ENCODE measurements around the gene HOXA4. TPM values are rescaled to one million over a fixed set of nuclear protein-coding genes. Genes with fewer than 3 reads are reported as not detected.

HOXA4 gene
- total and polyA plus RNA-seq, 2 donors (not counting 1 experiment from before 2014, with no cell fraction given), result 0.33 to 3.6 TPM

GRCh38 chr7:27091941-27092818 is 38.4 kb downstream of the HOXA4 start:
- DNase-seq (ENCODE audit: low read depth in 2 of 2), result no peak
- no peak for TF ChIP-seq CTCF (conservative IDR thresholded peaks at IDR 0.05 in 1 of 2, IDR thresholded peaks at IDR 0.05 in 1 of 2; ENCODE audit: low read depth in 1 of 2, low read length in 2 of 2)
- no peak for TF ChIP-seq EZH2 (IDR thresholded peaks at IDR 0.05; ENCODE audit: low read length, missing control alignments)
- no peak overlapping the region for H3K9ac ChIP-seq (ENCODE audit: insufficient read depth, low read length)
- no peak overlapping the region for H3K27ac ChIP-seq (ENCODE audit: insufficient read depth, low read length)
- H4K20me1 ChIP-seq (ENCODE audit: control insufficient read depth, extremely low read depth, insufficient read depth, low read length), result no peaks in the 10 kb centered on the region
- H3K4me3 ChIP-seq (replicated peaks in 1 of 4; ENCODE audit: control extremely low read depth in 1 of 4, insufficient read depth in 1 of 4, low read depth in 3 of 4, low read length in 4 of 4), result no peak overlapping the region
- no peak overlapping the region for H3K4me2 ChIP-seq (ENCODE audit: extremely low read depth, insufficient read depth, low read length)
- H3K9me3 ChIP-seq (ENCODE audit: control insufficient read depth, insufficient read depth, low read depth, low read length), result no peaks in the 10 kb centered on the region
- no peaks in the 10 kb centered on the region for H3K36me3 ChIP-seq (ENCODE audit: control insufficient read depth, insufficient read depth, low read length)
- H3K27me3 ChIP-seq (ENCODE audit: control insufficient read depth, insufficient read depth, low read length), result peaks cover 4% of the 10 kb centered on the region
- H3K79me2 ChIP-seq (ENCODE audit: control insufficient read depth, insufficient read depth, low read length), result peaks cover 10% of the 10 kb centered on the region
- no peak overlapping the region for H2AFZ ChIP-seq (ENCODE audit: low read length)
- H3K4me1 ChIP-seq (ENCODE audit: control insufficient read depth, extremely low read depth, insufficient read depth, low read length), result no peaks in the 10 kb centered on the region

- H3K9me3 ChIP-seq (ENCODE audit: control insufficient read depth, insufficient read depth, low read depth, low read length), result no peaks in the 10 kb centered on the region
- no peak for DNase-seq (ENCODE audit: low read depth in 2 of 2)
- H3K4me1 ChIP-seq (ENCODE audit: control insufficient read depth, extremely low read depth, insufficient read depth, low read length), result no peaks in the 10 kb centered on the region
- no peak overlapping the region for H3K4me3 ChIP-seq (replicated peaks in 1 of 4; ENCODE audit: control extremely low read depth in 1 of 4, insufficient read depth in 1 of 4, low read depth in 3 of 4, low read length in 4 of 4)
- no peak overlapping the region for H3K4me2 ChIP-seq (ENCODE audit: extremely low read depth, insufficient read depth, low read length)
- no peak overlapping the region for H2AFZ ChIP-seq (ENCODE audit: low read length)
- H3K79me2 ChIP-seq (ENCODE audit: control insufficient read depth, insufficient read depth, low read length), result no peaks in the 10 kb centered on the region
- no peak for TF ChIP-seq CTCF (conservative IDR thresholded peaks at IDR 0.05 in 1 of 2, IDR thresholded peaks at IDR 0.05 in 1 of 2; ENCODE audit: low read depth in 1 of 2, low read length in 2 of 2)
- TF ChIP-seq EZH2 (IDR thresholded peaks at IDR 0.05; ENCODE audit: low read length, missing control alignments), result no peak
- no peaks in the 10 kb centered on the region for H3K36me3 ChIP-seq (ENCODE audit: control insufficient read depth, insufficient read depth, low read length)
- no peak overlapping the region for H3K9ac ChIP-seq (ENCODE audit: insufficient read depth, low read length)
- peaks cover 4% of the 10 kb centered on the region for H3K27me3 ChIP-seq (ENCODE audit: control insufficient read depth, insufficient read depth, low read length)
- H4K20me1 ChIP-seq (ENCODE audit: control insufficient read depth, extremely low read depth, insufficient read depth, low read length), result no peaks in the 10 kb centered on the region
- no peak overlapping the region for H3K27ac ChIP-seq (ENCODE audit: insufficient read depth, low read length)
These were observed 39.5 kb downstream of the HOXA4 start for GRCh38 chr7:27091105-27091504.

DNA sequence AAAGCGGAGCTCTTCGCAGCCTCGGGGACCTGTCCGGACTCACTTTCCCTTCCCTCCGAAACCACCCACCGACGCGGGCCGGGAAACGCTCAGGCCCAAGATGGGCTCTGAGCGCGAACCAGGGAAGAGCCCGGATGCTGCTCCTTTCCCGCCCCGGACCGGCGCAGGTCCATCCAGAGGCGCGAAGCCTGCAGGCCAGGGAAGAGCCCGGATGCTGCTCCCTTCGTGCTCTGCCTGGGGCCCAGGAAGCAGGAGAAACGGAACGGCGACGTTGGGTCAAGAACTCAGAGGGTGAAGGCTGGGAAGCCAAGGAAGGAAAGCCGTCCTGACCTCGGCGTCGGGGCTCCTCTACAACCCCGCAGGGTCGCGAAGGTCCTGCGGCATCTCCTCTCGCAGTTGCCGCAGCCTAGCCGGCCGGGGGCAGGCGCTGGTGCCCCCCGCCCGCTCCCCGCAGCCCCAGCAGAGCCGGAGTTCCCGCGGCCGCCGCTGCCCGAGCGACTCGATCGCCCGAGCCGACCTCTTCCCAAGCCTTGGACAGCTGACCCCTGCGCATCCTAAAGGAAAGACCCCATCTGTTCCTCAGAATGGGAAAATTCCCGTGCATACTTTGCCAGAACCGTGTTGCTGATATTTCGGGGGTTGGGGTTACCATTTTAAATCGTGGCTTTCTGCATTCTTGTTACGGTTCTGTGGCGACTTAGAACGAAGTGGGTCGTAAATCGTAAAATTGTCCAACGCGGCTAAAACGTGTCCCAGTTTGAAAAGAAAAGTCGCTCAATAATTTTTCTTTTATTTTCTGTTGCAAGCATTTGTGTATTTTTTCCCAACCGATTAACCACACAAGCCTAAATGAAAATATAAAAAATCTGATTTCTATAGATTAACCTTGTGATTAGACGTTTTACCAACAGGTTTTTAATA is 42.3 kb downstream of the HOXA4 start:
- Histone ChIP-seq H3K4me2 (ENCODE audit: extremely low read depth, insufficient read depth, low read length) (no peak overlapping the region), H3K4me3 (replicated peaks in 1 of 4; ENCODE audit: control extremely low read depth in 1 of 4, insufficient read depth in 1 of 4, low read depth in 3 of 4, low read length in 4 of 4) (no peak overlapping the region), H3K79me2 (ENCODE audit: control insufficient read depth, insufficient read depth, low read length) (no peaks in the 10 kb centered on the region), H3K9ac (ENCODE audit: insufficient read depth, low read length) (no peak overlapping the region), H3K27me3 (ENCODE audit: control insufficient read depth, insufficient read depth, low read length) (peaks cover 4% of the 10 kb centered on the region), H2AFZ (ENCODE audit: low read length) (no peak overlapping the region), H3K9me3 (ENCODE audit: control insufficient read depth, insufficient read depth, low read depth, low read length) (no peaks in the 10 kb centered on the region), H3K27ac (ENCODE audit: insufficient read depth, low read length) (no peak overlapping the region), H3K36me3 (ENCODE audit: control insufficient read depth, insufficient read depth, low read length) (no peaks in the 10 kb centered on the region), H4K20me1 (ENCODE audit: control insufficient read depth, extremely low read depth, insufficient read depth, low read length) (no peaks in the 10 kb centered on the region), H3K4me1 (ENCODE audit: control insufficient read depth, extremely low read depth, insufficient read depth, low read length) (no peaks in the 10 kb centered on the region)
- no peak for DNase-seq (ENCODE audit: low read depth in 2 of 2)
- TF ChIP-seq EZH2 (IDR thresholded peaks at IDR 0.05; ENCODE audit: low read length, missing control alignments) (no peak), CTCF (conservative IDR thresholded peaks at IDR 0.05 in 1 of 2, IDR thresholded peaks at IDR 0.05 in 1 of 2; ENCODE audit: low read depth in 1 of 2, low read length in 2 of 2) (no peak)

All from fibroblast of lung (primary cell).